Measurements from ENCODE around the gene ALG6.

GRCh38 chr1:63359561-63359960 is 7.9 kb upstream of the ALG6 start:
- TF ChIP-seq CTCF (IDR thresholded peaks at IDR 0.05) (no peak), POLR2A (IDR thresholded peaks at IDR 0.05) (no peak)
